ENCODE results near the gene COL6A1. TPM values are rescaled to one million over a fixed set of nuclear protein-coding genes. Genes with fewer than 3 reads are reported as not detected.
"Not testable (repeated sequence)": the region's sequence is repeated elsewhere in the genome, so short reads cannot be mapped to it uniquely, and the experiment has no call there.

The COL6A1 gene
- total RNA-seq, 1 donor from 2014 or later = 0.20 TPM

DNA sequence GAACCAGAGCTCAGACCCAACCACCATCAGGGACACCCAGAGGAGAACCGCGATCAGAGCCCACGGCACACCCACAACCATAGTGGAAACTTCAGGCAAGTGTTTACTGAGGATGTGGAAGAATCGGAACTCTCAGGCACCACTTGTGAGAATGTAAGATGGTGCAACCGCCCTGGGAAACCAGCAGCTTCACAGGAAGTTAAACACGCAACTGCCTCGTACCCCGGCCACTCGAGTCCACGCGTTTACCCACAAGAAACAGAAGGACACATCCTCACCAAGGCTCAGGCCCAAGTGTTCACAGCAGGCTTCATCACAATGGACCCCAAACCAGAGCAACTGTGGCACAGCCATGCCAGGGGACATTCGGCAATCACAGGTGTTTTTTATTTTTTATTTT, 64.9 kb downstream of the COL6A1 start:
- intact Hi-C loops (cut with micrococcal nuclease) = no loop called here

DNA sequence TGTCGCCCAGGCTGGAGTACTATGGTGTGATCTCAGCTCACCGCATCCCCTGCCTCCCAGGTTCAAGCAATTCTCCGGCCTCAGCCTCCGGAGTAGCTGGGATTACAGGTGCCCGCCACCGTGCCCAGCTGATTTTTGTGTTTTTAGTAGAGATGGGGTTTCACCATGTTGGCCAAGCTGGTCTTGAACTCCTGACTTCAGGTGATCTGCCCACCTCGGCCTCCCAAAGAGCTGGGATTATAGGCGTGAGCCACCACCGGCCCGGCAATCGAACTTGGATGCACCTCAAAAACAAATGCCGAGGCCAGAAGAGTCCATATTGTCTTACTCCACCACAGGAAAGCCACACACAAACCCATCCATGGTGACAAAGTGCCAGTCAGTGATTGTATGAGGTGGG, 65.3 kb downstream of the COL6A1 start:
- intact Hi-C loops (cut with micrococcal nuclease) = not testable (repeated sequence)

DNA sequence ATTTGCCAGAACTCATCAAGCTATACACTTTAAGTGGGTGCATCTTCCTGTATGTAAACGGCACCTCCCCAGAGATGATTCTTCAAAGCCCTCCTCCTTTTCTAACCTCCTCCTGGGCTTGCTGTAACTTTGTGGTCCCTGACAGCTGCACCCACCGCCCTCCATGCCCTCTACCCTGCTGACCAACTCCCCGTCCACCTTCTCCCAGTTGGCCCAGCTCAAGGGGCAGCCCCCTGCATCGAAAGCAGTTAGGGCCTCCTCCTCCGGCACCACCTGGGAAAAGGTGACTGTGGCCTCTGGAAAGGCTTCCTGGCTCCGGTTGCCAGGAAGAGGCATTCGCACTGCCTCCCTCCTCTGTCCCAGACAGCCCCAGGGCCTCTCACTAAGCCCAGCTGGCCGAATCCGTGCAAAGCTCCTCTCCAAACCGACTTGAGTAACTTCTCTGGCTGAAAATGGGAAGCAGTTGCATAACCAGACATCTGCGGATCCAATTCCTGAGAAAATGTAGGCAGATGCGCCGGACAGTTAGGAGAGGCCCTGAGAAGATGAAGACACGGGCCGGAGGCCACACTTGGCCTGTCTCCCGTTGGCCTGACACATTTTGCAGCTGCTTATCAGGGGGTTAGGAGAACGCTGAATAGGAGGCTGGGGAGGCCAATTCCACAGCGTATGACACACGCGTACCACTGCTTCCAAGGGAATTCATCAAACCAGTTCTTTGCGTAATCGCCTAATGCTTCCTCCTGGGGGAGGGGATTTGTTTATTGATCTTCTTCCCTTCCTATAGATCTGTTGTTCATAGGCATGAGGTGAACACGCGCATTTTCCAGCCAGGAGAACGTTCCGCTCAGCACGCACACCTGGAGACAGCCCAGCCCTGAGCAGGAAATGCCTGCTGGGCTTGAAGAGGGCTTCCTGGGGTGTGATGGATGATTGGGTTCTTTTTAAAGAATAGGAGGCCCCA, 67.6 kb downstream of the COL6A1 start:
- intact Hi-C loops (cut with micrococcal nuclease) = no loop called here

DNA sequence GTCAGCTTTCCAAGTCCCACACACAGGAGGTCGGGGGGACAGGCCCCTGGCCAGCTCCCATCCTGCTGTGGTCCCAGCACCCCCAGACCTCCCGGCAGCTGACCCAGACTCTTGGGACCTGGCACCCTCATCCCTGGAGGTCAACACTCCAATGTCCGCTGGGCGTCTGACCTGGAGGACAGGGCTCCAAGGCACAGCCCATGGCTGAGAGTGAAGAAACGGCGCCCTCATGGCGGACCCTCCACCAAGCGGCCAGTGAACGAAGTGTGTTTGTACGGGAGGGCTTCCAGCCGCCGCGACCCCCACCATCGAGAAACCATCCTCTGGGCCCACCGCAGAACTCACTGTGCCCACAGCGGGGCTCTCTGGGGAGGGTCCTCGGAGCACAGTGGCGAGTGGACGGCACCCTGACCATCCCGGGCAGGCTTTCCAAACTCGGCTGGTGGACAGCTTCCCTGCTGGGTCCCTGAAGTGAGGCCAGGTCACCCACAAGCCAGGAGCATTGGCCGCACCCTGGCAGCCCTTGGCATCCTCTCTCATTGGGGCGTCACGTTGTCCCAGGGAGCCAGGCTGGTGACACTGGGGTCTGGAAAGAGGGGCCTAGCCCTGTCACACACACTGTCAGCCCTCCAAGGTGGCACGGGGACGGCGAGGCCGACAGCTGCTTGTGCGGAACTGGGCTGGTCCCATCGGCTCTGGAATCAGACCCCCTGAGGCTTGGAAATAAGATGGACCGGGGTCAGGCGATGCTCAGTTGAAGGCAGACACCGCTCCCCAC, 68.5 kb downstream of the COL6A1 start:
- intact Hi-C loops (cut with micrococcal nuclease) = no loop called here

DNA sequence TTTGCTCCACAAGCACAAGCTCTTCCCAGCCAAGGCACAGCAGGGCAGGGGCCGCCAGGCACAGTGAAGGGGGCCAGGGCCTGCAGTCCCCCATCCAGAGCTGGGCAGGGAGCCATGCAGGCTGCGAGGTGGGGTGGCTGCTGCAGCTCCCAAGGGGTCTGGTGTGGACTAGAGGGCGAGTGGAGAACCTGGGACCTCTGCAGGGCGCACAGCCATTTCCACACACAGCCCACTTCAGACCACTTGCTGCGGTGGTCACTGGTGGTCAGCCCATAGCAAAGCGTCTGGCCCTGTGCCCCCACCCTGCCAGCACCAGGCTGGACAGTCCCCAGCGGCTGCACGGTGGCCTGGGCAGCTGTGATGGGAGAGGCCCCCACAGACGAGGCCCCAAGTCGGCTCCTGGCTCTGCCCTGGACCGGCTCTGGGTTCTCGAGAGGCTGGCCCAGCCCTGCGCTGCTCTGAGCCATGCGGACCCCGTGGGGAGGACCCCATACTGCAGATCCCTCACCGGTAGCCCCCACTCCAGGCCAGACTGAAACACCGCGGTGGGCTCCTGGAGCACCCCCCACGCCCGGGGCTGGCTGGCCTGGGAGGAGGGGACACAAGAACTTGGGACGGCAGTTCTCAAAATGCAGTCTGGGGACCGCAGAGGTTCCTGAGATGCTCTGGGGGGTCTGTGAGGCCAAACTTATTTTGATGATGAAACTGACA, 69.3 kb downstream of the COL6A1 start:
- intact Hi-C loops (cut with micrococcal nuclease) = no loop called here

DNA sequence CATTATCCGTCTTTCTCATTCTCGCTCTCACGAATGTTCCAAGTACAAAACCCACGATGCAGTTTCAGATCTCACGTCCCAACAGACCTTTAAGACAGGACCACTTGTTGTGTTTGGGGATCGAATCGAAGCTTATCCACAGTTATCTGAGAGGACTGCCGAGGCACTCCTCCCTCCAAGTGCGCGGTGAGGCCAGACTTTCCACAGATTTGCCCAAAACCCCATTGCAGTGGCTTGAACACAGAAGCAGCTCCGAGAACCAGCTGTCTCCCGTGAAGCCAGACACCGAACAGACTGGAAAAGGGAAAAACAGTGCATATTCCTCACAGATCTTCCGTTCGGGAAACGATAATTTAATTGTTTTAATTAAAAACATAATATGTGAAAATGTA, 69.8 kb downstream of the COL6A1 start:
- intact Hi-C loops (cut with micrococcal nuclease) = no loop called here

DNA sequence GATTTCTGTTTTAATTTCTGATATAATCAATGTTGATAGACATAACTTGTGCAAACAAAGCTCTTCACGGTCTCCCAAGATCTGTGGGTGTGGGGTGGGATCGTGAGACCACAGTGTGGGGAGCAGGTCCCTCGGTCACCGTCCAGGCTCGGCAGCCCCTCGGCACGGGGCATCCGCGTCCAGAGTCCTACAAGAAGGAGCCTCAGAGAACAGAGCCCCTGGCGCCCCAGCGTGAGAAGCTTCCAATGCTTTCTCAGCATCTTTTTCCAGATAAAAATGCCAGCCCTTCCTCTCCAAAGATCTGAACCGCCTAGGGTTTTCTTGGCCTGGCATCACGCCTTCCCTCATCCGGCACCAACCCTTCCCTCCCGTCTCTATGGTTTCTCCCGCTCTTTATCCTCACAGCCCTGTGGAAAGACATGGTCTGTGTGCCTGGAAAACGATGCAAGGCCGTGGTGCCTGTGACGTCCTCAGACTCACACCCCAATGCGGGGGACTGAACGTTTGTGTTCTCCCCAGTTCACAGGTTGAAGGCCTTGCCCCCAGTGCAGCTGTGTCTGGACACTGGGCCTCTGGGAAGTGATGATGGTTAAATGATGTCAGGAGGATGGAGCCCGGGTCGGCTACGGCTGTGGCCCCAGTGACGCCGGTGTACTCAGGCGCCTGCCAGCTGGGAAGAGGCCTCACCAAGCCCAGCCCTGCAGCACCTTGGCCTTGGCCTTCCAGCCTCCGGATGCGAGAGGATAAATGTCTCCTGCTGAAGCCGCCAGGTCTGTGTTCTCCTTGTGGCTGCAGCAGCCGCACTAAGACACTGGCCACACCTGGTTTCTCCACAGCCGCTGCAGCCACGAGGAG, 70.5 kb downstream of the COL6A1 start:
- intact Hi-C loops (cut with micrococcal nuclease) = no loop called here

DNA sequence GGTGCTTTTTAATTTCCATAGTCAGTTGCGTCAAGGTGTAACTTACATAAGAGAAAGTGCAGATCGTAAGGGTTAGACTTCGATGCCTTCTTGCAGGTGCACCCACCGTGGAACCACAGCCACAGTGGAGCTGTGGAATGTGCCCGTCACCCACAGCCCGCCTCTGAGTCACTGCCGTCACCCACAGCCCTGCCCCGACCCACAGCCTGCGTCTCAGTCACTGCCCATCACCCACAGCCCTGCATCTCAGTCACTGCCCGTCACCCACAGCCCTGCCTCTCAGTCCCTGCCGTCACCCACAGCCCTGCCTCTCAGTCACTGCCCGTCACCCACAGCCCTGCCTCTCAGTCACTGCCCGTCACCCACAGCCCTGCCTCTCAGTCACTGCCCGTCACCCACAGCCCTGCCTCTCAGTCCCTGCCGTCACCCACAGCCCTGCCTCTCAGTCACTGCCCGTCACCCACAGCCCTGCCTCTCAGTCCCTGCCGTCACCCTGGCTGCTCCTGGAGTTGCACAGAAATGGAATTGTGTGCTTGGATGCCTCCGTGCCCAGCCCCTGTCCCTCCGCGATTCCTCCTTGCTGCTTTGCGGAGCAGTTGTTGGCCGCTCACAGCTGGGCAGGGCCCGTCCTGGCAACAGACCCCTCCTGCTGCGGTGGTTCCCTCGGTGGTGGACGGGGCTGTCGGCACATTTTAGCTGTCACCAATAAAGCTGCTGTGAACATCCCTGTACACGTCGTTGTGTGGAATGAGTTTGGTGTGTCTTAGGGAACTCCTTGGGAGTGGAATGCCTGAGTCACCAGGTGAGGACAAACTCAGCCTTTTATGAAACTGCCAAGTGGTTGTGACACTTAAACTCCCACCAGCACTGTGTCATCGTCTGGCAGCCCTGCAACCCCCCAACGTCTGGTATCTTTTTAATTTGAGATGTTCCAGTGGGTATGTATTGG, 71.4 kb downstream of the COL6A1 start:
- intact Hi-C loops (cut with micrococcal nuclease) = no loop called here

DNA sequence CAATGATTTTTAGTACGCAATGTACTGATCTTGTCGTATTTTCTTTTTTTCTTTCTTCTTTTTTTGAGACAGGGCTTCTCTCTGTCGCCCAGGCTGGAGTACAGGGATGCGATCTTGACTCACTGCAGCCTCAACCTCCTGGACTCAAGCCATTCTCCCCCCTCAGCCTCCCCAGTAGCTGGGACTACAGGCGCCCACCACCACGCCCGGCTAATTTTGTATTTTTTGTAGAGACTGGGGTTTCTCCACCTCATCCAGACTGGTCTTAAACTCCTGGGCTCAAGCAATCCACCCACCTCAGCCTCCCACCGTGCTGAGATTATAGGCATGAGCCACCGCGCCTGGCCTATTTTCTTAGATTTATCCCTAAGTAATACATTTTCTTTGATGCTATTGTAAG, 72.5 kb downstream of the COL6A1 start:
- intact Hi-C loops (cut with micrococcal nuclease) = no loop called here

DNA sequence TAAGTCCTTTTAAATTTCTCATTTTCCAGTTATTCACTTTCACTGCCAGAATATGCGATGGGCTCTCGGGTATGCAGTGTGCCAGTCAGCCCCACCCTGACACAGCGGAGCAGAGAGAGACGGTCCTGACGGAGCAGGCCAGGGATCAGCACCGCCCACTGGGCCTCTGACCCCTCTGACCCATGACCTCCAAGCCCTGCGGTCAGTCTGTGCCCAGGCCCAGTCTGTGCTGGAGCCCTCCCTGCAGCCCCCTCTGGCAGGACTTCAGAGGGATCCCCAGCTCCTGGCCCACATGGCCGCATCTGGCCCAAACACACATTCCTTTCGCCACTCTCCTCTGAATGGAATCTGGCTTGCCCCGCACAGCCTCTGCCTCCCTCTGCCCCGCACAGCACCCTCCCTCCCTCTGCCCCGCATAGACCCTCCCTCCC, 72.9 kb downstream of the COL6A1 start:
- intact Hi-C loops (cut with micrococcal nuclease) = no loop called here

Other genes with a start within 250 kb of the COL6A1 start
- gene COL6A2, start 116.3 kb downstream of the COL6A1 start, total RNA-seq = 1.9 and 2.1 TPM in 2 replicates
- 0.25 and 0.34 TPM in 2 replicates for gene FTCD, start 173.8 kb downstream of the COL6A1 start, total RNA-seq
- 8.2 and 9.4 TPM in 2 replicates for gene SPATC1L, start 202.7 kb downstream of the COL6A1 start, total RNA-seq
- 41.0 and 42.0 TPM in 2 replicates for gene LSS, start 247.0 kb downstream of the COL6A1 start, total RNA-seq